Activated gamma-delta T cell treated with Interleukin-2 at 50 U/mL for 16 hours (primary cell): Measurements from ENCODE around the gene CORO2A.
"Not testable (repeated sequence)": the region's sequence is repeated elsewhere in the genome, so short reads cannot be mapped to it uniquely, and the experiment has no call there.

Experiments
- DNase-seq: peaks from one replicate; pipeline ENCODE4 v3.0.0-alpha.2; 2020

The CORO2A gene

GRCh38 chr9:98190757-98191105, 1.7 kb downstream of the CORO2A start:
- no peak for DNase-seq

GRCh38 chr9:98189412-98189811, 3.0 kb downstream of the CORO2A start:
- no peak for DNase-seq

DNA sequence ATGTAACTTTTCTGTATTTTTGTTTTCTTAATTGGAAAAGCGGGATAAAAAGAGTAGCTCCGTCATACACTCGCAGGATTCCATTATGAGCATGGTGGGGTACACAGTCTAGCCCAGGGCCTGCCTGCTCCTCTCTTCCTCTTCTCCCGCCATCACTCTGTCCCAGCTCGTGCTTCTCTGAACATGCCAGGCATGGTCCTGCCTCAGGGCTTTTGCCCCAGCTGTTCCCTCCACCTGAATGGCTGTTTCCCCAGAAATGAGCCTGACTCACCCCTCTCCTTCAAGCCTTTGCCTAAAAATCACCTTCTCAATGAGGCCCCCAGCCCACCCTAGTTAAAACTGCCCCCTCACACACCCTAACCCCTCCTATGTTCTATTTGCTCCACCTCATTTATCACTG, 4.5 kb downstream of the CORO2A start:
- DNase-seq = no peak

DNA sequence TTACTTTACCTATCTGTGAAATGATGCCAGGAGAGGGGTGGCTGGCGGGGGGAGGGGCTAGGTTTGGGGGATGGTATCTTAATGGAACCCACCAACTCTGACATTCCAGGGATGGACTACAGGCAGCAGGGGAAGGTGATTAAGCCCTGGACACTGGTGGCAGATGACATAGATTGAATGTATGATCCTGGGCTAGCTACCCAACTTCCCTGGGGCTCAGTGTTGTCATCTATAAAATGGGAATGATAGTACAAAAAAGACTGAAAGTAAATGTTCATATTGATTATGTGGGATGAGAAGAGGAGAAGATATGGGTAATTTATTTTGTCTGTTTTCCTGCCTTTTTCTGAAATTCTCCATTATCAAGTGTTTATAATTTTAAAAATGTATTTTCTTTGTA, 6.2 kb downstream of the CORO2A start:
- no peak for DNase-seq

- no peak for DNase-seq
Observed at GRCh38 chr9:98185611-98186171, 6.7 kb downstream of the CORO2A start.

DNA sequence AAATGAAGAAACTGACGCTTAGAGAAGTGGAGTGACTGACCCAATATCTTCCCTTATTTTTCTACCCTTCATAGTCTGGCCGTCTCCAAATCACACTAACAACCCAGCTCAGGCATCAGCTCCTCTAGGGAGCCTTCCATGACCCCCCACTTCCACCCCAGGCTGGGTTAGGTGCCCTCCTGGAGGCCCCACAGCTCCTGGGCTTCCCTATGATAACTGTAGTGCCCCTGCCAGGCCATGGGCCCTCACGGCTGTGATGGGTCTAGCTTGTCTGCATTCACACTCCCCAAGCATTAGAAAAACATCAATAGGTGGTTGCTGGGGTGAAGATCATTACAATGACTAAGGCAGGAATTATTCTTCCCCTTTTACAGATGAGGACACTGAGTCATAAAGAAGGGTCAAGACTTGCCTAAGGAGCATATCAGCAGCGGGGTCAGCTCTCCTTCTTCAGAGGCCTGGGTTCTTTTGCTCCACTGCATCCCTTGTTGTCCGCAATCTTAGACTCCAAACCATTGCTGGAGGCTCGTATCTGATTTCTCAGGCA, 7.3 kb downstream of the CORO2A start:
- no peak for DNase-seq

DNA sequence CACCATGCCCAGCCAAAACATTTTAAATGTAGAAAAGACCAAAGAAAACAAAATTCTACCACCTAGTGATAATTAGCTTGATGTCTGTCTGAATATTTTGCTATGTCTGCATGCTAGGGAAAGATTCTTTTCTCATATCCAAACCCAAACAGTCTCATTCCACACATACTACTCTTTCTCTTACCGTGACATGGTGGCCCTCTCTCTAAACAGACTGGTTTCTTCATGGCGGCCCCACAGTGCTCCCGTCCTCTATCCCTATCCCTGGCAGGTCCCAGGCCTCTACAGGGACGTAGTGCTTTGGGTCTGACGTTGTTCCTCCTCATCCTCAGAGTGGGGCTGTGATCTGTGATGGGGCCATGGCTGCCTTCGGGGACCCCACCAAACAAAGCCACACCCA, 8.1 kb downstream of the CORO2A start:
- no peak for DNase-seq

GRCh38 chr9:98182889-98183599, 9.4 kb downstream of the CORO2A start:
- no peak for DNase-seq

- DNase-seq = no peak
Observed at GRCh38 chr9:98182069-98182820, 10.2 kb downstream of the CORO2A start.

- DNase-seq = no peak
Observed at GRCh38 chr9:98181746-98182068, 10.7 kb downstream of the CORO2A start.

GRCh38 chr9:98180996-98181395, 11.4 kb downstream of the CORO2A start:
- no peak for DNase-seq

DNA sequence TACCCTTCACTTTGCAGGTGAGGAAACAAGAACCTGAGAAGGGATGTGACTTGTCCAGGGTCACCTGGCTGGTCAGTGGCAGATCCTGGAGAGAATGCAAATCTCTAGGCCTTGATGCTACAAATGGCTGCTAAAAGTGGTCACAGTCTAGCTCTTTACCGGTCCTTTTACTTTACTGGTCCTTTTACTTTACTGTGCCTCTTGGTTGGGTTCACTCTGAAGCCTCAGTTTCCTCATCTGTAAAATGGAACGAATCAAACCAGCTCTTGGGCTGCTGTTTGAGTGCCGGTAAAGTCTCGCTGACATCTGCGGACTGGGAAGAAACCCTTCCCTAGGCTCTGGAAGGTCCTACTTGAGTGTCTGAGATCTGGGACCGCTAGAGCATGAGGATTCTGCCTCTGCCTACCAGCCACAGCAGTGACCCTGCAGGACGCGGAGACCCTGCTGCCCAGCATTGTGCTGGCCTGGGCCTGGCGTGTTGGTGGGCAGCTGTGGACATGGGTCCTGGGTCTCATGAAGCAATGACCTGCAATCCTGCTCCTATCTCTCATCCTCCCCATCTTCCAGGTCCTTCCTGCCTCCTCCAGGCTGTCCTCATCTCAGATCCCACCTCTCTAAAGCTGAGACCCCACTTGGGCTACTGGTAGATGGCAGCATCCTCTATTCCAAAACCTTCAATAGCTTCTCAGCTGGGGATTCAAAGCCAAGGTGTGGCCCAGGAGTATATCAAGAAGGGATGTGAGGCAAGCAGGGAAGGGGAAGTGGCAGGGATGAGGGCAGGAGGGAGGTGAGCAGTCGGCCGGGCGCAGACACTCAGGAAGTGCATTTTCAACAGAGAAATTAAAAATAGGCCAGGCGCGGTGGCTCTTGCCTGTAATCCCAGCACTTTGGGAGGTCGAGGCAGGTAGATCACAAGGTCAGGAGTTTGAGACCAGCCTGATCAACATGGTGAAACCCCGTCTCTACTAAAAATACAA, 13.3 kb downstream of the CORO2A start:
- DNase-seq = no peak

- DNase-seq = no peak
Observed at GRCh38 chr9:98176391-98177259, 15.8 kb downstream of the CORO2A start.

GRCh38 chr9:98175762-98176161, 16.7 kb downstream of the CORO2A start:
- DNase-seq = no peak

GRCh38 chr9:98175028-98175569, 17.3 kb downstream of the CORO2A start:
- DNase-seq = no peak

- not testable (repeated sequence) for DNase-seq
Observed at GRCh38 chr9:98174502-98174918, 17.9 kb downstream of the CORO2A start.

DNA sequence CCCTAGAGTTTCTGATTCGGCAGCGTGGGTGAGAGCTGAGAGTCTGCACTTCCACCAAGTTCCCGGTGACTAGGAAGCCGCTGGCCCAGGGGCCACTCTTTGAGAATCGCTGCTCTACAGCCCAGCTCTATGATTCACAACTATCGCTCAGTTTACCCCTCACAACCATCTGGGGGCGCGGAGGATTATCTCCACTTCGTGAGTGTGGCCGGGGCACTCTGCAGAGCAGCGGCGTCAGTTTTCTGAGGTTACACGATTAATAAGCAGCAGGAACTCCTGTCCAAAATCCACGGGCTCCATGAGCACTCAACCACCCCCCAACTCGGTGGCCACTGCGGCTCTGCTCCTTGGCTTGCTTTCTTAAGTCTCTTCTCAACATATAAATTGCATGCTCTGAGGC, 19.3 kb downstream of the CORO2A start:
- no peak for DNase-seq

DNA sequence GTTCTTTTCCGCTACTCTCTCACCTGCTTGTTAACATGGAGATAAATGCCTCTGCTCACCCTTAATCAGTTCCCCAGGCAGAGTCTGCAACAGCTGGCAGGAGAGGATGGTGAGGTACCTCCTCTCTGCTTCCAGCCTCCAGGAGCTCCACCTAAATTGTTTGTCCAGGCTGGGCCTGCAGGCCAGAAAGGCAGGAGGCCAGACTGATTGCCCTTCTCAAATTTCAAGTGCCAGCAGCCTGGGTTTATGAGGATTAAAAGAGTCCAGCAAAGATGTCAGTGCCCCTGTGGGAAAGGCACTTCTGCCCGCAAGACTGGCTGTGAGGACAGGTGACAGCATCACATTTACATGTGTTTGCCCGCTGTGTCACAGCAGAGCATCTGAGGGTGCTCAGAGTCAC, 19.8 kb downstream of the CORO2A start:
- no peak for DNase-seq

- DNase-seq = no peak
Observed at GRCh38 chr9:98171176-98171925, 21.1 kb downstream of the CORO2A start.

DNA sequence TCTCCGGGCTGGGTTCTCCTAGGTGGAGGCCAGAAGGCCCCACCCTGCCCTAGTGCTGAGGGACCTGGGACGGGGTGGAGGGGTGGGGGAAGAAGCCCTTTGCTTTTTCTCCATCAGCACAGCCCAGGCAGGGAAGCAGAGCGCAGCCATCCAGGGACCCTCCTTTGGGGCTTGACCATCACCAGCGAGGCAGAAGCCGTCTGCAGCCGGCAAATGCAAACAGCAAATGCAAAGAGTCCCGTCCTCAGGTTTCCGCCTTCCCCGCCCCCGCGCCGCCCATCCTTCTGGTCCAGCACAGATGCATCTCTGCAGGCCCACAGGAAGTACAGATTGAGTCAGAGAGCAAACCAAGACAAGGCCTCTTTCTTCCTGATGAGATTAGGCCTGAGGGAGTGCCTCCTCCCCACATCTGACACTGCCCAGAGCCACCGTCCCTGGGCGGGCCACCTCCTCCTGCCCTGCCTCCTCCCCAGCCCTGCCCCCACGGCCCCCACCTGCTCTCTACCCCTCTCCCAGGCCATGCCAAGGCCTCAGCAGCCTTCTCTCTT, 23.4 kb downstream of the CORO2A start:
- peak; percentile 28 for DNase-seq
